BLaER1 treated with 17β-estradiol and CSF1 and Interleukin-3, amounts not matched to agents 10 nM and 100 nM (cell line): ENCODE measurements around the gene TRAPPC1.

Source experiments
- H3K27ac ChIP-seq, 11 experiments: shearing (Covaris generic); formaldehyde crosslinking; 2 replicates each; pipeline ENCODE4 v1.8.1; 2022
- H3K27me3 ChIP-seq, 11 experiments: shearing (Covaris generic); formaldehyde crosslinking; 2 replicates each; pipeline ENCODE4 v1.8.1; 2022
- H3K36me3 ChIP-seq, 11 experiments: shearing (Covaris generic); formaldehyde crosslinking; 2 replicates each; pipeline ENCODE4 v1.8.1; 2022
- H3K4me1 ChIP-seq, 10 experiments: shearing (Covaris generic); formaldehyde crosslinking; 2 replicates each; pipeline ENCODE4 v1.8.1; 2022
- H3K4me2 ChIP-seq, 11 experiments: shearing (Covaris generic); formaldehyde crosslinking; 2 replicates each; pipeline ENCODE4 v1.8.1; 2022
- H3K4me3 ChIP-seq, 10 experiments: shearing (Covaris generic); formaldehyde crosslinking; 2 replicates each; pipeline ENCODE4 v1.8.1; 2022
- H3K9ac ChIP-seq, 11 experiments: shearing (Covaris generic); formaldehyde crosslinking; 2 replicates each; pipeline ENCODE4 v1.8.1; 2022
- H3K9me3 ChIP-seq, 11 experiments: shearing (Covaris generic); formaldehyde crosslinking; replicated peaks in 1 of 11; 2 replicates each; pipeline ENCODE4 v1.8.1; 2022
- H4K20me1 ChIP-seq, 11 experiments: shearing (Covaris generic); formaldehyde crosslinking; 2 replicates each; pipeline ENCODE4 v1.8.1; 2022
- Cebpa-rat ChIP-seq, 11 experiments: shearing (Covaris generic); IDR thresholded peaks; 2 replicates each; pipeline ENCODE4 v1.8.1; 2022

The TRAPPC1 gene

DNA sequence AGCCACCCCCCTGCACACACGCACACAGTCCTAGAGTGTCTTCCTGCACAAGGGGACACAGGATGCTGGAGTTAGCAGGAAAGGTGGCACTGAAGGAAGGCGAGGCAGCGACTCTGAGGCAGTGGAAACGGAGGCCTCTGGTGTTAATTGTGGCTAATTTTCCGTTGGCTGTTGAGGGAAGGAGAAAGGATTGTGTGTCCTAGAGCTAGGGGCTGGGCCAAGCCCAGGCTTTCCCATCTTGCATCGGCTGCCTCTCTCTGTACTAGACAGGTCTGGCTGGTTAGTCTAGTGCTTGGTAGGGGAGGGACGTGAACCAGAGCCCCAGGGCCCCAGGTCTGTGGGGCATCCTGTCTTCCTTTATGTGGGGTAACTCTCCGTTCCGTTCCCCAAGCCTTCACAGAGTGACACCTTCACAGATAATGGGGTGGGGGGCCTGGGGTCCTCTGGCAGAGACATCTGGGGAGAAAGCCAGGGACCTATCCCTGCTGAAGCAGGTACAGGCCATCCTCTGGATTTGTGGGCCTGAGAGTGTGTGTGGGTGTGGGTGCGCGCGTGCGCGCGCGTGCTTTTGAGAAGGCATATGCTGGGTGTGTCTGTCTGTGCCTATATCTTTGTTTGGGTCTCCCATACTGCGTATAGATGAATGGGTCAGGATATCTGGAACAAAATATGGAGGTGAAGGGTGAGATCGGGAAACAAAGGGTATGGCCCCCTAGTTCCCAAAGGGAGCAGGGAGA is 43.4 kb downstream of the TRAPPC1 start, which contains the start of gene CHD3:
TSS of gene CHD3 (plus strand) at position 606 of the 737 bp plus-strand sequence. CDS start 212 bp downstream, outside the sequence.
- no peak for TF ChIP-seq Cebpa-rat (IDR thresholded peaks at IDR 0.05)
- H3K36me3 ChIP-seq, result peaks cover 38 to 45% (median 40%) of the 10 kb centered on the region in 11 experiments
- H3K9ac ChIP-seq, result peak within 1 kb of the TSS; percentile 82 to 98 (median 94)
- H3K27ac ChIP-seq, result peak within 1 kb of the TSS; percentile 53 to 98 (median 96)
- H3K4me3 ChIP-seq, result peak within 1 kb of the TSS; percentile 77 to 97 (median 86)
- peak within 1 kb of the TSS; percentile 95 to 100 (median 96) for H3K4me2 ChIP-seq
- no peaks in the 10 kb centered on the region for H3K9me3 ChIP-seq
- peaks cover 6 to 57% (median 43%) of the 10 kb centered on the region in 11 experiments; a peak in 20 of 22 replicates for H4K20me1 ChIP-seq
- H3K4me1 ChIP-seq, result peaks cover 28 to 41% (median 33%) of the 10 kb centered on the region in 10 experiments
- no peaks in the 10 kb centered on the region for H3K27me3 ChIP-seq

DNA sequence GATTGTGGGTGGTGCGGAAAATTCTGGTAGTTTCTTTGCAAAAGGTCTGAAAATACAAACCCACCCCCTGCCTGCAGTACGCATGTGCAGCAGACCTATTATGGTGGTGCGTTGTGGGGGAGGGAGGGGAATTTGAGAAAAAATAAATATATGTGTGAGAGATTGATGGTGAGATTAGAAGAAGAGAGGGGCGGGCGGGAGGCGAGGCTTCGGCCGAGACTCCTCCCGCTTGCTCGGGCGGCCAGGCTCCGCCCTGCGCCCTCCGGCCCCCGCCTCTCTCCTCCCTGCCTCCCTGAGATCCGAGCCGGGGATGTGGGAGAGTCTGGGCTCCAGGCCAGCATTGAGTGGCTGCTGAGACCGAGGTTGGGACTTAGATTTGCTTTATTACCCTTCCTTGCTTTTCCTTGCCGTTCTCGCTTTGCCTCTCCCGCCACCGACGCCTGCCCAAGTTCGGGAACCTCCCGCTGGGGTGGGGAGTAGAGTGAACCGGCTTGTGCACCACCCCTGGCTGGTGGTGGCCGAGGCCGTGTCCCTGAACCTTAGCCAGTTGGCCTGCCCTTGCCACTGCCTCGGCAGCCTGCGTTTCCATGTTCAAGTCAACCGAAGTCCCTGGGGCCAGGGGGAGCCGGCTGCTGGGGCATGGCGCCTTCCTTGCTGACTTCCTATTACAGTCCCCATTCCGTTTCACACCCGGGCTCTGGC is 44.1 kb downstream of the TRAPPC1 start:
- peaks cover 31 to 37% (median 33%) of the 10 kb centered on the region in 11 experiments for H3K36me3 ChIP-seq
- H3K4me3 ChIP-seq, result peak overlapping the region; percentile 77 to 97 (median 86)
- H3K4me1 ChIP-seq, result peaks cover 35 to 48% (median 40%) of the 10 kb centered on the region in 10 experiments
- H4K20me1 ChIP-seq, result peaks cover 6 to 49% (median 43%) of the 10 kb centered on the region in 11 experiments; a peak in 20 of 22 replicates
- no peak for TF ChIP-seq Cebpa-rat (IDR thresholded peaks at IDR 0.05)
- no peaks in the 10 kb centered on the region for H3K27me3 ChIP-seq
- peak overlapping the region; percentile 95 to 100 (median 96) for H3K4me2 ChIP-seq
- H3K9me3 ChIP-seq, result no peaks in the 10 kb centered on the region
- peak overlapping the region; percentile 90 to 98 (median 96) for H3K9ac ChIP-seq
- H3K27ac ChIP-seq, result peak overlapping the region; percentile 53 to 98 (median 96)

DNA sequence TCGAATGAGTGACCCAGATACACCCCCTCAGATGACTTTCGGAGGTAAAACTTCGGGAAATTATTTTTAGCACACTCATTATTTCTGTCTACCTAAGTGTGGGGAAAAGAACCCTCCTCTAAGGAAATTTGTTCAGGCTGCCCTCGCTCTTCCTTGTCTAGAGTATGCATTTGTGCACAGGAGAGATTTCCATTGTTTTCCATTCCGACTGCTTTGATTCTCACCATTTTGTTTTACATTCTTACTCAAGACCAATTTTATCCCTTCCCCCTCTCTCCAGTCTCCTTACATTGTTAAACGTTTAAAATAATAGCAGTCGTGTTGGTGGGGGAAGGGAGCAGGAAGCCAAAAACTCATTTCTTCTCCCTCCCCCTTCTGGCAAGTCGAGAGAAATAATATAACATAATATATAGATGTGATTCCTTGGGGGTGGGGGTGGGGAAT is 44.7 kb downstream of the TRAPPC1 start:
- no peak for TF ChIP-seq Cebpa-rat (IDR thresholded peaks at IDR 0.05)
- H3K27ac ChIP-seq, result peak overlapping the region; percentile 89 to 98 (median 96)
- peak overlapping the region; percentile 77 to 97 (median 86) for H3K4me3 ChIP-seq
- H3K4me1 ChIP-seq, result peaks cover 41 to 54% (median 46%) of the 10 kb centered on the region in 10 experiments
- peak overlapping the region; percentile 90 to 98 (median 96) for H3K9ac ChIP-seq
- H3K36me3 ChIP-seq, result peaks cover 26 to 32% (median 27%) of the 10 kb centered on the region in 11 experiments
- H3K9me3 ChIP-seq, result no peaks in the 10 kb centered on the region
- peaks cover 6 to 44% (median 41%) of the 10 kb centered on the region in 11 experiments; a peak in 20 of 22 replicates for H4K20me1 ChIP-seq
- H3K27me3 ChIP-seq, result no peaks in the 10 kb centered on the region
- H3K4me2 ChIP-seq, result peak overlapping the region; percentile 95 to 100 (median 96)

DNA sequence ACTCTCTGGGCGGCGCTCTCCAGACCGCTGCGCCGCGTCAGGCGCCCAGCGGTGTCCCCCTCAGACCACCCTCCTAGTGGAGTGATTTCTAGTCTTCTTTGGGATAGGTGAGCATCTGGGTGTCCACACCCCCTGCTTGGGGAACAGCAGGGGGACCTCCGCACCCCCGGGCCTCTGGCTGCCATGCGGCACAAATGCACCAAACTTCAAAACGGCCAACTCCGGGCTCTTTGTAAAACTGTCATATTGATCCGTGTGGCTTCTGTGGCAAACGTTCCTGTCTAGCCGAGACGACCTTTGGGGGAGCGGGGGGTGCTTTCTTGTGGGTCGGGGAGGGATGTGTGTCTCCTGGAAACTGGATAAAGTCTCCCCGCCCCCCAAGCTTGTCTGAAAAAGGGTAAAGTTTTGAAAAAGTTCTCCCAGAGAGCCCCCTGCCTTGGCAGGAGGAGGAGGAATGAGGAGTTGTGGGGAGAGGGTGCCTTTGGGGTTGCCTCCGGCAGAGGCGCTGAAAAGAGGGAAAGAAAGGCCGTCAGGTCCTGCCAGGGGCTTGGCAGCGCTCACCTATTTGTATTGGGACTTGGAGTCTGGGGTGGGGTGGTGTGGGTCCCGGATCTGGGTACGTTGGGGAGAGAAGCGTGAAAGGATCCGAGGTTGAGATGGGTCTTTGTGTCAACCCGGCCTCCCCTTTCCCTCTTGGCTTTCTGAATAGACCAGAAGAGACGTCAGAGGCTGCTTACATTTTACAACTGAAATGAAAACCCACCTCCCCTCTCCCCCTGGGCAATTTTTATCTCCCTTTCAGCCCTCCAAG is 45.3 kb downstream of the TRAPPC1 start:
- H3K27me3 ChIP-seq, result no peaks in the 10 kb centered on the region
- peak overlapping the region; percentile 90 to 98 (median 96) for H3K9ac ChIP-seq
- peaks cover 20 to 25% (median 21%) of the 10 kb centered on the region in 11 experiments for H3K36me3 ChIP-seq
- H3K4me2 ChIP-seq, result peak overlapping the region; percentile 95 to 100 (median 96)
- peak overlapping the region; percentile 77 to 97 (median 86) for H3K4me3 ChIP-seq
- no peaks in the 10 kb centered on the region for H3K9me3 ChIP-seq
- peak overlapping the region; percentile 89 to 98 (median 96) for H3K27ac ChIP-seq
- peaks cover 47 to 60% (median 52%) of the 10 kb centered on the region in 10 experiments for H3K4me1 ChIP-seq
- peaks cover 6 to 39% (median 35%) of the 10 kb centered on the region in 11 experiments; a peak in 20 of 22 replicates for H4K20me1 ChIP-seq
- no peak for TF ChIP-seq Cebpa-rat (IDR thresholded peaks at IDR 0.05)

DNA sequence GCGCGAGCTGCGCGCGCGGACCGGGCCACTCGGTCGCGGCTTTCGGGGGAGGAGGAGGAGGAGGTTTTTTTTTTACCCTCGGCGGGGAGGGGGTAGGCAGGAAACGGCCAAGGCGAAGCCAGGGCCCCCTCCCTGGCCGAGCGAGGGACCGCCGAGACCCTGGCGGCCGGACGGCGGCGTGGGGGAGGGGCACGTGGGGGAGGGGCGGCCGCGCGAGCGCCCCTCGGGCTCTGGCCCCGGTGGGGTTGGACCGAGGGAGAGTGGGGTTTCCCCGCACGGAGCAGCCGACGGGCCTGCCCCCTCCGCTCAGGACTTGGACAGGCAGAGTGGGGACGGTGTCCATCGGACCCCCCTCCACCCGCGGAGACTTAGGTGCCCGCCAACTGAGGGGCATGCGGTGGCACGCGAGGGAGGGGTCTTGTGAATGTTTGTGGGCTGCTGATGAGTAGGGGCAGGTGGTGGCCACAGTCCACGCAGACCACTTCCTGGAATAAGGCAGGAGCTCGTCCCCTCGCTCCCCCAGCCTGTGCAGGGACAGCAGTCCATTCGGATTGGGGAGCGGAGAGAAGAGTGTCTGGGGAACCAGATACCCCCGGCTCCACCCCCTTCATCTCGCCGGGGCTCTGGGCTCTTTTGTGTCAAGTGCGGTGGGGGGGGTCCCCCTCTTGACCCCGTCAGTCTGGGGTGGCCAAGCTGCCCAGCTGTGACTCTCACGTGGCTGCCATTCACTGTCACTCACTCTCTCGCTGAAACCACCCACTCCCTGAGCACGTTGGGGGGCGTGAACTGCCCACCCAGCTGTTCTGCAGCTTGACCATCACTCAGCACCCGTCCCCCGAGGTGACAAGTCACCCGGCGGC is 46.1 kb downstream of the TRAPPC1 start:
- peak overlapping the region; percentile 95 to 100 (median 96) for H3K4me2 ChIP-seq
- peaks cover 6 to 31% (median 27%) of the 10 kb centered on the region in 11 experiments; a peak in 20 of 22 replicates for H4K20me1 ChIP-seq
- H3K4me1 ChIP-seq, result peaks cover 56 to 69% (median 60%) of the 10 kb centered on the region in 10 experiments
- H3K9me3 ChIP-seq, result no peaks in the 10 kb centered on the region
- H3K4me3 ChIP-seq, result peak overlapping the region; percentile 77 to 97 (median 86)
- peaks cover 12 to 24% (median 16%) of the 10 kb centered on the region in 11 experiments for H3K36me3 ChIP-seq
- peak overlapping the region; percentile 89 to 98 (median 96) for H3K27ac ChIP-seq
- H3K27me3 ChIP-seq, result no peaks in the 10 kb centered on the region
- TF ChIP-seq Cebpa-rat (IDR thresholded peaks at IDR 0.05), result no peak
- H3K9ac ChIP-seq, result peak overlapping the region; percentile 90 to 98 (median 96)

DNA sequence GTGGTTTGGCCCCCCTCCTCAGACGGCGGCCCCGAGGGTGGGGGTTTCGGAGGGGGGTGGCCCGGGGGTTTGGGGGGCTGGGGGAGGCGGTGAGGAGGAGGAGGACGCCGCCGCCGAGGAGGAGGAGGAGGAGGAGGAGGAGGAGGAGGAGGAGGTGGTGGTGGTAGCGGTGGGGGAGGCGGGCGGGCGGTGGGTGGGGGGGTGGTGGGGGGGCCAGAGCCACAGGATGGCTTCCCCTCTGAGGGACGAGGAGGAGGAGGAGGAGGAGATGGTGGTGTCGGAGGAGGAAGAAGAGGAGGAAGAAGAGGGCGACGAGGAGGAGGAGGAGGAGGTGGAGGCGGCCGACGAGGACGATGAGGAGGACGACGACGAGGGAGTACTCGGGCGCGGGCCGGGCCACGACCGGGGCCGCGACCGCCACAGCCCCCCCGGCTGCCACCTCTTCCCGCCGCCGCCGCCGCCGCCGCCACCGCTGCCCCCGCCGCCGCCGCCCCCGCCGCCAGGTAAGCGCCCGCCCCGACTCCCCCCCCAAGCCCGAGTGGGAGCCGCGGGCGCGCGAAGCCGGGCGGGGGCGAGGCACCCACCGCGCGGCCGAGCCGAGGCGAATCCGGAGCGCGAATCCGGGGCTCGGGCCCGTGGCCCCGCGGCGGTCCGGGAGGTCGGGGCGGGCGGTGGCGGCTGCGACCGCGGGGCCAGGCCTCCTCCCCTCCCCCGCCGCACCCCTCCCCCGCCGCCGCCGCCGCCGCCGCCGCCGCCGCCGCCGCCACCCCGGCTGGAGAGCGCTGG is 47.0 kb downstream of the TRAPPC1 start:
- Histone ChIP-seq H3K9me3 (no peaks in the 10 kb centered on the region), H3K4me2 (peak overlapping the region in 1 of 11 experiments; percentile 98; a peak in 4 of 22 replicates), H4K20me1 (peaks cover 6 to 22% (median 21%) of the 10 kb centered on the region in 11 experiments; a peak in 20 of 22 replicates), H3K36me3 (peaks cover 4 to 21% (median 9%) of the 10 kb centered on the region in 11 experiments; a peak in 21 of 22 replicates), H3K4me1 (peaks cover 59 to 71% (median 62%) of the 10 kb centered on the region in 10 experiments), H3K4me3 (peak overlapping the region; percentile 77 to 97 (median 86)), H3K27ac (peak overlapping the region; percentile 89 to 98 (median 96)), H3K9ac (peak overlapping the region; percentile 90 to 98 (median 96)), H3K27me3 (no peaks in the 10 kb centered on the region)
- TF ChIP-seq Cebpa-rat (IDR thresholded peaks at IDR 0.05), result no peak
